ENCODE data around the gene PDCD5.
"Not testable (repeated sequence)": the region's sequence is repeated elsewhere in the genome, so short reads cannot be mapped to it uniquely, and the experiment has no call there.

PDCD5 gene

DNA sequence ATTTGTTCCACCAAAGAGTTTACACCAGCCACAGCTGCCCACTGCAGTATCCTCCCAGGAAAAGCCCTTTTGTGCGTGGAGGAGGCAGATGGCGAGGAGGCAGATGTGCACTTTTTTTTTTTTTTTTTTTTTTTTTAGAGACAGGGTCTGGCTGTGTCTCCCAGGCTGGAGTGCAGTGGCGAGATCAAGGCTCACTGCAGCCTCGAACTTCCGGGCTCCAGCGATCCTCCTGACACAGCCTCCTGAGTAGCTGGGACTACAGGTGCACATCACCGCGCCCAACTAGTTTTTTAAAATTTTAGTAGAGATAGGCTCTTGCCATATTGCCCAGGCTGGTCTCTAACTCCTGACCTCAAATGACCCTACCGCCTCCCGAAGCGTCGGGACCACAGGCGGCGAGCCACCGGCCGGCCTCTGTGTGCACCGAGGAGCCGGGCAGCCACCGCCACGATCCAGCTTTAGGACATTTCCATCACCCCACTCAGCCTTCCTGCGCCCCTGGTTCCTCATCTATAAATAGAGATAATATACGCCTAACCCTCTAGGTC is 563 bp upstream of the PDCD5 start:
- Histone ChIP-seq H3K4me3 (ENCODE audit: low read length) (peak overlapping the region; percentile 84), H3K27me3 (ENCODE audit: insufficient read depth, low read length) (peaks cover 18% of the 10 kb centered on the region), H3K9ac (ENCODE audit: low read depth, low read length) (peak overlapping the region; percentile 47; the same call in 1 of the 2 replicates), H3K36me3 (ENCODE audit: insufficient read depth, low read length) (peaks cover 30% of the 10 kb centered on the region), H3K9me3 (ENCODE audit: insufficient read depth, low read depth, low read length) (no peaks in the 10 kb centered on the region), H3K4me1 (ENCODE audit: insufficient read depth, low read length) (no peaks in the 10 kb centered on the region), H3K27ac (ENCODE audit: low read depth, low read length) (no peak overlapping the region)
- 27% methylated on average over 22 of the region's 22 CpGs for WGBS

DNA sequence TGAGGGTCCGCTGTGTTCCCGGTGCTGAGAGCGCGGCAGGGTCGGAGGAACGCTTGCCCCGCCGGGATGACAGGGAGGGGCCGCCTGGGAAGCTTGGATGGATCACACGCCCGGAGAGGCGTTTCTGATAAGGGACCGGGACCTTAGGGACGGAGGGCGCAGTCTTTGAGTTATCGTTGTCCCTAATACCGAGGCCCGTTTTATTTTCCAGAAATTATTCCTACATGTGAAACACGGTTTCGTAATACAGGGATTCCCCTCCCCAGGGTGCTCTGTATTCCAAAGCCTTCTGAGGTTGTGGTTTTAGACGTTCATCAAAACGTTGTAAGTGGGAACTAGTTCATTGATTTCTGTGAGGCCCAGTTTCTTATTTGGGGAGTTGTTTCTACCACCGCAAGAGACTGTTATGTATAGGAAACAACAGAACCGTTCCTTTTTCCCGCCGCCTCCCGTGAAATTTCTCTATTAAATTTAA is 752 bp downstream of the PDCD5 start:
- Histone ChIP-seq H3K27ac (ENCODE audit: low read depth, low read length) (no peak overlapping the region), H3K9ac (ENCODE audit: low read depth, low read length) (peak overlapping the region; percentile 94)
- 5% methylated on average over 27 of the region's 27 CpGs for WGBS

DNA sequence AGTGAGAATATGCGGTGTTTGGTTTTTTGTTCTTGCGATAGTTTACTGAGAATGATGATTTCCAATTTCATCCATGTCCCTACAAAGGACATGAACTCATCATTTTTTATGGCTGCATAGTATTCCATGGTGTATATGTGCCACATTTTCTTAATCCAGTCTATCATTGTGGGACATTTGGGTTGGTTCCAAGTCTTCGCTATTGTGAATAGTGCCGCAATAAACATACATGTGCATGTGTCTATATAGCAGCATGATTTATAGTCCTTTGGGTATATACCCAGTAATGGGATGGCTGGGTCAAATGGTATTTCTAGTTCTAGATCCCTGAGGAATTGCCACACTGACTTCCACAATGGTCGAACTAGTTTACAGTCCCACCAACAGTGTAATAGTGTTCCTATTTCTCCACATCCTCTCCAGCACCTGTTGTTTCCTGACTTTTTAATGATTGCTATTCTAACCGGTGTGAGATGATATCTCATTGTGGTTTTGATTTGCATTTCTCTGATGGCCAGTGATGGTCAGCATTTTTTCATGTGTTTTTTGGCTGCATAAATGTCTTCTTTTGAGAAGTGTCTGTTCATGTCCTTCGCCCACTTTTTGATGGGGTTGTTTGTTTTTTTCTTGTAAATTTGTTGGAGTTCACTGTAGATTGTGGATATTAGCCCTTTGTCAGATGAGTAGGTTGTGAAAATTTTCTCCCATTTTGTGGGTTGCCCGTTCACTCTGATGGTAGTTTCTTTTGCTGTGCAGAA is 6.9 kb downstream of the PDCD5 start:
- 89% methylated on average over 1 of the region's 8 CpGs for WGBS
- not testable (repeated sequence) for H3K9me3 ChIP-seq (ENCODE audit: insufficient read depth, low read depth, low read length); H3K27ac ChIP-seq (ENCODE audit: low read depth, low read length); H3K9ac ChIP-seq (ENCODE audit: low read depth, low read length); H3K4me1 ChIP-seq (ENCODE audit: insufficient read depth, low read length); H3K27me3 ChIP-seq (ENCODE audit: insufficient read depth, low read length); H3K4me3 ChIP-seq (ENCODE audit: low read length)
- peaks cover 41% of the 10 kb centered on the region for H3K36me3 ChIP-seq (ENCODE audit: insufficient read depth, low read length)

More for the DNA sequence above, 752 bp downstream of the PDCD5 start:
- Histone ChIP-seq H3K4me1 (ENCODE audit: insufficient read depth, low read length) (no peaks in the 10 kb centered on the region), H3K4me3 (ENCODE audit: low read length) (peak overlapping the region; percentile 84), H3K36me3 (ENCODE audit: insufficient read depth, low read length) (peaks cover 43% of the 10 kb centered on the region), H3K27me3 (ENCODE audit: insufficient read depth, low read length) (peaks cover 18% of the 10 kb centered on the region), H3K9me3 (ENCODE audit: insufficient read depth, low read depth, low read length) (peaks cover under 1% of the 10 kb centered on the region; the same call in 1 of the 2 replicates)

DNA sequence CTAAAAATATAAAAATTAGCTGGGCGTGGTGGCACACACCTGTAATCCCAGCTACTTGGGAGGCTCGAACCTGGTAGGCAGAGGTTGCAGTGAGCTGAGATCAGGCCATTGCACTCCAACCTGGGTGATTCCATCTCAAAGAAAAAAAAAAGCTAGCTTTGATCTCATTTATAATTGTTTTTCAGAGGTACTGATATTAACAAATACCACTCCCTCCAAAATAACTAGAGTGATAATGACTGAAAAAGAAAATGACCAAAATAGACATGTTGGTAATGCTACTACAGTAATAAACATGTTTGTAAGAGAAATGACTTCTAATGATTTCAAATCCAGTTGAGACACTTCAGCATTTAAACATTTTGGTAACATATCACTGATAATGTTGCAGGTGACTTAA is 13.0 kb downstream of the PDCD5 start:
- 100% methylated on average over 2 of the region's 2 CpGs for WGBS
- no peaks in the 10 kb centered on the region for H3K4me1 ChIP-seq (ENCODE audit: insufficient read depth, low read length)
- 0 out of 2 replicates have a peak, but pooled peaks cover 4% of the 10 kb centered on the region for H3K9me3 ChIP-seq (ENCODE audit: insufficient read depth, low read depth, low read length)
- peaks cover 54% of the 10 kb centered on the region for H3K36me3 ChIP-seq (ENCODE audit: insufficient read depth, low read length)
- no peak overlapping the region for H3K4me3 ChIP-seq (ENCODE audit: low read length)
- H3K9ac ChIP-seq (ENCODE audit: low read depth, low read length) = no peak overlapping the region
- no peaks in the 10 kb centered on the region for H3K27me3 ChIP-seq (ENCODE audit: insufficient read depth, low read length)
- no peak overlapping the region for H3K27ac ChIP-seq (ENCODE audit: low read depth, low read length)

DNA sequence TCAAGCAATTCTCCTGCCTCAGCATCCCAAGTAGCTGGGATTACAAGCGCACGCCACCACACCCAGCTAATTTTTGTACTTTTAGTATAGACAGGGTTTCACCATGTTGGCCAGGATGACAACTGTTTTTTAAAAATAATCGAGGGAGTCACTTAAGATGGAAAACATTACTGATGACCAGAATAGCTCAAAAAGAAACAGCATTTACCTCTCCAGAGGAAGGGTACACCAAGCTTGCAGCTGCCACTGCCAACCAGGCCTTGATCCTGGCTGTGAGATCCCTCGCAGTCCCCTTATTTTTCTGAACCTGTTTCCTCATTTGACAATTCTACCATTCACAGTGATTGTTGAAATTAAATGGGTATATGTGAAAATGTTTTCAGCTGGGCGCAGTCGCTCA is 14.5 kb downstream of the PDCD5 start:
- no peaks in the 10 kb centered on the region for H3K27me3 ChIP-seq (ENCODE audit: insufficient read depth, low read length)
- no peak overlapping the region for H3K27ac ChIP-seq (ENCODE audit: low read depth, low read length)
- 0 out of 2 replicates have a peak, but pooled peaks cover 4% of the 10 kb centered on the region for H3K9me3 ChIP-seq (ENCODE audit: insufficient read depth, low read depth, low read length)
- peaks cover 65% of the 10 kb centered on the region for H3K36me3 ChIP-seq (ENCODE audit: insufficient read depth, low read length)
- no peaks in the 10 kb centered on the region for H3K4me1 ChIP-seq (ENCODE audit: insufficient read depth, low read length)
- no peak overlapping the region for H3K9ac ChIP-seq (ENCODE audit: low read depth, low read length)
- WGBS = 96% methylated on average over 6 of the region's 6 CpGs
- H3K4me3 ChIP-seq (ENCODE audit: low read length) = no peak overlapping the region

DNA sequence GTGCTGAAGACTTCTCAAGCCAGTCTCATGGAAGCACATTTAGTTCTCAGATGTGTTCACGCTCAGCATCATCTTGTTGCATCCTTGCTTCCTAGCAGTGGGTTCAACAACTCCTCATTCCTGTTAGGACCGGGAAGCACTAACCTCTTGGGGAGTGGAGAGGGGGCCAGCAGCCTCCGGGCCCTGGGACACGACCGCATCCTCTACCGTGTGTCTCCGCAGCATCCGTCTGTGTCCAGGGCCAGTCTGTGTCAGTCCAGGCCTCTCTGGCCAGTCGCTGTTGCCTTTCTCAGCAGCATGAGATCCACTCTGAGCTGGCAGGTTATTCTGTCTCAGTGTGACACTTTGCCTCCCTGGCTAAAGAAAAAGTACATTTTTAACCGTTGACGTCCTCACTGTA is 17.0 kb downstream of the PDCD5 start:
- Histone ChIP-seq H3K4me3 (ENCODE audit: low read length) (no peak overlapping the region), H3K9me3 (ENCODE audit: insufficient read depth, low read depth, low read length) (0 out of 2 replicates have a peak, but pooled peaks cover 4% of the 10 kb centered on the region), H3K4me1 (ENCODE audit: insufficient read depth, low read length) (no peaks in the 10 kb centered on the region), H3K36me3 (ENCODE audit: insufficient read depth, low read length) (peaks cover 87% of the 10 kb centered on the region), H3K27ac (ENCODE audit: low read depth, low read length) (no peak overlapping the region), H3K9ac (ENCODE audit: low read depth, low read length) (no peak overlapping the region), H3K27me3 (ENCODE audit: insufficient read depth, low read length) (no peaks in the 10 kb centered on the region)
- 97% methylated on average over 11 of the region's 11 CpGs for WGBS

DNA sequence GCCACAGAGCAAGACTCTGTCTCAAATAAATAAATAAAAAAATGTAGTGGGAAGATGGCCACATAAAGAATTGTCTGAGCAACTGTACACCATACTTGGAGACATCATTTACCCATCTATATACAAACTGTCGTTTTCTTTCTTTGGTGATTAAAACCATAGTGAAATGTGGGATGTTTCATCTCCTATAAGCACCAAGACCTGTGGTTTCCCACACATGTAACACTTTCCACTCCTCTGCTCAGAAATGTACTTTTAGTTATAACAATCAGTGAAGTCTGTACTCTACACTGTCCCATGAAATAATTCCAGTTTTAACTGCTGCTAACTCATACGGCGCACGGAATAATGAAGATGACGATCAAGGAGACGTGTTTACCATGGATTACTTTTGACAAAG is 18.3 kb downstream of the PDCD5 start:
- no peaks in the 10 kb centered on the region for H3K9me3 ChIP-seq (ENCODE audit: insufficient read depth, low read depth, low read length)
- 99% methylated on average over 5 of the region's 6 CpGs for WGBS
- H3K4me1 ChIP-seq (ENCODE audit: insufficient read depth, low read length) = no peaks in the 10 kb centered on the region
- no peak overlapping the region for H3K9ac ChIP-seq (ENCODE audit: low read depth, low read length)
- no peak overlapping the region for H3K27ac ChIP-seq (ENCODE audit: low read depth, low read length)
- H3K36me3 ChIP-seq (ENCODE audit: insufficient read depth, low read length) = peaks cover 88% of the 10 kb centered on the region
- no peak overlapping the region for H3K4me3 ChIP-seq (ENCODE audit: low read length)
- H3K27me3 ChIP-seq (ENCODE audit: insufficient read depth, low read length) = no peaks in the 10 kb centered on the region

DNA sequence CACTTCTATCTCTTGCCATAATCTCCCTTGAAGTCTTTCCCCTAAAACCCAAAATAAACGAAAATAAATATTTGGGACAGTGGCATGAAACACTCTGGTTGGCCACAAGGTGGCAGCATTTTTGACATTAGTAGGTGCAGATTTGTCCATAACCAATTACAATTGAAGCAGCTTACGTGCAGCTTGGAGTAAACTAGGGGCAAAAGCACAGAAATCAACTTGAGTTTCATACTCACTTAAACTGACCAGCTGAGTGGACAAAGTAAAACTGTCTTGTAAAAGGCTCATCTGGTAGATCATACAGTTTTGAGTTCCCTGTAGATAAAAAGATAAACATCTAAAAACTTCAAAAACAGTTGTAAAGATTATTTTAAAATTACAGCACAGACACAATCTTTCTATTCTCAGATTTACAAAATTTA is 18.8 kb downstream of the PDCD5 start:
- H3K27ac ChIP-seq (ENCODE audit: low read depth, low read length) = no peak overlapping the region
- peaks cover 88% of the 10 kb centered on the region for H3K36me3 ChIP-seq (ENCODE audit: insufficient read depth, low read length)
- WGBS = 65% methylated on average over 2 of the region's 2 CpGs

DNA sequence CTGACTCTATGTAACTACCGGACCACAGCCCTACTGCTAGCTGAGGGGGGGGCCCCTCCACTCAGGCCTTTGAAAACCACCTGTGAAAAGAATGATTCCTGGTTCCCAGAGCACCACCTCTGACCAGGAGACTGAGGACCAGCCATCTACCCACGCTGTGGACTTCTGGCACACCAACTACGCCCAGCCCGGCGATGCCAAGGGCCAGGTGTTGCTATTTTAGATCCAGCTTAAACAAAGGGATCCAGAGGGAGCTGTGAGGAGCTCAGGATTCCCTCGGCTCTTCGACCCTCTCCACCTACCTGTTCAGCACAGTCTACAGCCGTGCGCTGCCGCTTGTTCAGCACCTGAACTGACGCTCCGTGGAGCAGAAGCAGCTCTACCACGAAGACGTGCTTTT is 23.0 kb downstream of the PDCD5 start:
- no peaks in the 10 kb centered on the region for H3K9me3 ChIP-seq (ENCODE audit: insufficient read depth, low read depth, low read length)
- 96% methylated on average over 14 of the region's 14 CpGs for WGBS
- peaks cover 82% of the 10 kb centered on the region for H3K36me3 ChIP-seq (ENCODE audit: insufficient read depth, low read length)
- no peak overlapping the region for H3K9ac ChIP-seq (ENCODE audit: low read depth, low read length)
- H3K4me1 ChIP-seq (ENCODE audit: insufficient read depth, low read length) = no peaks in the 10 kb centered on the region
- no peak overlapping the region for H3K4me3 ChIP-seq (ENCODE audit: low read length)
- no peak overlapping the region for H3K27ac ChIP-seq (ENCODE audit: low read depth, low read length)
- H3K27me3 ChIP-seq (ENCODE audit: insufficient read depth, low read length) = no peaks in the 10 kb centered on the region

More for the DNA sequence above, 18.8 kb downstream of the PDCD5 start:
- Histone ChIP-seq H3K9ac (ENCODE audit: low read depth, low read length) (no peak overlapping the region), H3K9me3 (ENCODE audit: insufficient read depth, low read depth, low read length) (no peaks in the 10 kb centered on the region), H3K27me3 (ENCODE audit: insufficient read depth, low read length) (no peaks in the 10 kb centered on the region), H3K4me3 (ENCODE audit: low read length) (no peak overlapping the region), H3K4me1 (ENCODE audit: insufficient read depth, low read length) (no peaks in the 10 kb centered on the region)

DNA sequence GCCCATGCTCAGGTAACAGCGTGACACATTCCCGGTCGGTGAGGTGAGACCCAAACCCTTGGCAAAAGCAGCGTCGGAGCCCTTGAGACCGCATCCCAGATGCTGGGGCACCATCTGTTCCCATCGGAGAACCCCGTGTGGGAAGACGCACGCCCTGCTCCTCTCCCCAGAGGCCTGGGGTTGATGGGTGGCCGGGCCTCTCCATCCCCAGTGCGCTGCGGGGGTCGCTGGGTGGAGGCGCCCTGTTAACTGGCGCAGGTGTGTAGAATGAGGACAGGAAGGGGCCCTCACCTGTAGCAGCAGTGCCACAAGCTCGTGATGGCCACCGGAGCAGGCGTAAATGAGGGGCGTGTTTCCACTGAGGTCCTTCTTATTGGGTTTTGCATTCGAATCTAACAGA is 24.6 kb downstream of the PDCD5 start:
- no peak overlapping the region for H3K27ac ChIP-seq (ENCODE audit: low read depth, low read length)
- H3K36me3 ChIP-seq (ENCODE audit: insufficient read depth, low read length) = peaks cover 76% of the 10 kb centered on the region
- WGBS = 97% methylated on average over 21 of the region's 21 CpGs
- H3K4me1 ChIP-seq (ENCODE audit: insufficient read depth, low read length) = no peaks in the 10 kb centered on the region
- no peak overlapping the region for H3K4me3 ChIP-seq (ENCODE audit: low read length)
- no peaks in the 10 kb centered on the region for H3K9me3 ChIP-seq (ENCODE audit: insufficient read depth, low read depth, low read length)
- H3K27me3 ChIP-seq (ENCODE audit: insufficient read depth, low read length) = no peaks in the 10 kb centered on the region
- H3K9ac ChIP-seq (ENCODE audit: low read depth, low read length) = no peak overlapping the region

DNA sequence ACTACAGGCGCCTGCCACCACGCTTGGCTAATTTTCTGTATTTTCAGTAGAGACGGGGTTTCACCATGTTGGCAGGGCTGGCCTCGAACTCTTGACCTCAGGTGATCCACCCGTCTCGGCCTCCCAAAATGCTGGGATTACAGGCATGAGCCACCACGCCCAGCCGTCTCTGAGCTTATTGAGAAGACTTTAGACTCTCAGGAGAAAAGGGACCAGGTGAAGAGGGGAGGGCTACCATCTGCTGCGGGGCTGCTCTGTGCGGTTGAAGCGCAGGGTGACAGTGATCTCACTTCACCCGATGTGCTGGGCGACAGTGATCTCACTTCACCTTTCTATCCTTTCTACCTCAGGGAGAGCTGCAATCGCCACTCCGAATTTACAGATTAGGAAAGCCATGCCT is 25.3 kb downstream of the PDCD5 start:
- WGBS = 87% methylated on average over 15 of the region's 15 CpGs

More for the DNA sequence above, 25.3 kb downstream of the PDCD5 start:
- Histone ChIP-seq H3K27ac (ENCODE audit: low read depth, low read length) (no peak overlapping the region), H3K4me3 (ENCODE audit: low read length) (no peak overlapping the region), H3K9ac (ENCODE audit: low read depth, low read length) (no peak overlapping the region), H3K36me3 (ENCODE audit: insufficient read depth, low read length) (peaks cover 73% of the 10 kb centered on the region), H3K4me1 (ENCODE audit: insufficient read depth, low read length) (no peaks in the 10 kb centered on the region), H3K9me3 (ENCODE audit: insufficient read depth, low read depth, low read length) (no peaks in the 10 kb centered on the region), H3K27me3 (ENCODE audit: insufficient read depth, low read length) (no peaks in the 10 kb centered on the region)

Data from HUES64 (cell line).